ENCODE results near the gene GDPD1. TPM values are rescaled to one million over a fixed set of nuclear protein-coding genes. Genes with fewer than 3 reads are reported as not detected.
A peak's percentile ranks its signal among the peaks of the same experiment; 100 is the strongest.
"Not testable (repeated sequence)": the region's sequence is repeated elsewhere in the genome, so short reads cannot be mapped to it uniquely, and the experiment has no call there.

GDPD1 gene
- total RNA-seq, 1 donor from 2014 or later, result 3.9 TPM

DNA sequence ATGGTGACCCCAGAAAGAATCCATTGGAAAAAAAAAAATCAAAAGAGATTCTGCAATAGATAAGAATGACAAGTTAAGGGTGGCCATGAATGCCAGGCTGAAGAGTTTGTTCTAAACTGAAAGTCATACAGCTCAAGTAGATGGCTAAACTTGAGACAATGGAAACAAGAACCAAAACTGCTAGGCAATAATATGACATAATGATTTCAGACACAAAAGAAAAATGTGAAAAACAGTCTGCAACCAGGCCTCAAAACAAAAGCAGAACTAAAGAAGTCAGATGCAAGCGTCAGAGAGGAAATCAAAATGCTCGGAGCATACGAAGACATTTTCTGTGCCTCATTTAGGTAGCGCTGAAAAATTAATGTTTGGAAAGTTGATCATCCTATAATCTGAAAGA lies 56.7 kb downstream of the GDPD1 start:
- no peaks in the 10 kb centered on the region for H3K27me3 ChIP-seq
- peaks cover 3% of the 10 kb centered on the region for H3K4me1 ChIP-seq
- H3K27ac ChIP-seq, result peak overlapping the region; percentile 13
- DNase-seq, result no peak
- H3K36me3 ChIP-seq, result no peaks in the 10 kb centered on the region
- H3K4me3 ChIP-seq, result no peak overlapping the region
- intact Hi-C loops (cut with DNase I), result no loop called here
- TF ChIP-seq, protein P1, sequence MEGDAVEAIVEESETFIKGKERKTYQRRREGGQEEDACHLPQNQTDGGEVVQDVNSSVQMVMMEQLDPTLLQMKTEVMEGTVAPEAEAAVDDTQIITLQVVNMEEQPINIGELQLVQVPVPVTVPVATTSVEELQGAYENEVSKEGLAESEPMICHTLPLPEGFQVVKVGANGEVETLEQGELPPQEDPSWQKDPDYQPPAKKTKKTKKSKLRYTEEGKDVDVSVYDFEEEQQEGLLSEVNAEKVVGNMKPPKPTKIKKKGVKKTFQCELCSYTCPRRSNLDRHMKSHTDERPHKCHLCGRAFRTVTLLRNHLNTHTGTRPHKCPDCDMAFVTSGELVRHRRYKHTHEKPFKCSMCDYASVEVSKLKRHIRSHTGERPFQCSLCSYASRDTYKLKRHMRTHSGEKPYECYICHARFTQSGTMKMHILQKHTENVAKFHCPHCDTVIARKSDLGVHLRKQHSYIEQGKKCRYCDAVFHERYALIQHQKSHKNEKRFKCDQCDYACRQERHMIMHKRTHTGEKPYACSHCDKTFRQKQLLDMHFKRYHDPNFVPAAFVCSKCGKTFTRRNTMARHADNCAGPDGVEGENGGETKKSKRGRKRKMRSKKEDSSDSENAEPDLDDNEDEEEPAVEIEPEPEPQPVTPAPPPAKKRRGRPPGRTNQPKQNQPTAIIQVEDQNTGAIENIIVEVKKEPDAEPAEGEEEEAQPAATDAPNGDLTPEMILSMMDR (IDR thresholded peaks at IDR 0.05), result no peak
- no peaks in the 10 kb centered on the region for H3K9me3 ChIP-seq
- peak; percentile 69 for ATAC-seq

GRCh38 chr17:59278406-59278805 lies 58.1 kb downstream of the GDPD1 start:
- ATAC-seq (no peak), DNase-seq (no peak)
- Histone ChIP-seq H3K36me3 (no peaks in the 10 kb centered on the region), H3K4me1 (peaks cover 3% of the 10 kb centered on the region), H3K27me3 (no peaks in the 10 kb centered on the region), H3K4me3 (no peak overlapping the region), H3K9me3 (no peaks in the 10 kb centered on the region), H3K27ac (no peak overlapping the region)
- intact Hi-C loops (cut with DNase I), result no loop called here
- TF ChIP-seq, protein P1 (IDR thresholded peaks at IDR 0.05), result no peak

DNA sequence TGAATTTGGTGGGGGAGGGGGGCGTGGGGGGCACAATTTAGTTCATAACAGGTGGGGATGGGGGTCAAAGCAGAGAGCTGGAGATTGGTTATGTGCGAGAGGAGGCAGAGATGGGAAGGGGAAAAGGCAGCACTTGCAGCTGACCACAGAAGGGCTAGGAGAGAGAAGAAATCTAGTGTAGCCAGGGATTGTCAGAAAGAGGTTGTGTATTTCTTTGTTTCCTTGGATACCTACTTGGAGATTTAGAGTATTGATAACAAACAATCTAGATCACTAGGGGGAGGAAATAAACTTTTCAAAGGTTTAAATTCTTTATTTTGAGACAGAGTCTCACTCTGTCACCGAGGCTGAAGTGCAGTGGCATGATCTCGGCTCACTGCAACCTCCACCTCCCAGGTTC lies 64.0 kb downstream of the GDPD1 start:
- Histone ChIP-seq H3K4me3 (no peak overlapping the region), H3K36me3 (no peaks in the 10 kb centered on the region), H3K4me1 (no peaks in the 10 kb centered on the region), H3K9me3 (no peaks in the 10 kb centered on the region), H3K27ac (no peak overlapping the region), H3K27me3 (no peaks in the 10 kb centered on the region)
- no peak for ATAC-seq
- intact Hi-C loops (cut with DNase I), result no loop called here
- TF ChIP-seq, protein P1 (IDR thresholded peaks at IDR 0.05), result no peak
- no peak for DNase-seq

DNA sequence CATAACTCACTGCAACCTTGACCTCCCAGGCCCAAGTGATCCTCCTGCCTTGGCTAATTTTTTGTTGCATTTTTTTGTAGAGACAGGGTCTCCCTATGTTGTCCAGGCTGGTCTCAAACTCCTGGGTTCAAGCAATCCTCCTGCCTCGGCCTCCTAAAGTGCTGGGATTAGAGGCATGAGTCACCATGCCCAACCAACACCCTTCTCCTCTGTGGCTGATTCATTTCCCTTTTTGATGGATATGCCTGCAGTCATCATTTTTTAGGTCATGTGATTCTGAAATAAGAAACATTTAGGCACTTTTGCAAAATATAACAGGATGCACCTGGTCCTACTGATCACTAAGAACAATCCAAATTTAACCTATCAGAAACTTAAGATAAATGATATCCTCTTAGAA lies 67.1 kb downstream of the GDPD1 start:
- no peaks in the 10 kb centered on the region for H3K36me3 ChIP-seq
- intact Hi-C loops (cut with DNase I), result no loop called here
- ATAC-seq (peak; percentile 70), DNase-seq (no peak)
- H3K27me3 ChIP-seq, result no peaks in the 10 kb centered on the region
- TF ChIP-seq, protein P1 (IDR thresholded peaks at IDR 0.05), result no peak
- H3K27ac ChIP-seq, result no peak overlapping the region
- H3K4me3 ChIP-seq, result no peak overlapping the region
- H3K9me3 ChIP-seq, result no peaks in the 10 kb centered on the region
- peaks cover 9% of the 10 kb centered on the region for H3K4me1 ChIP-seq

DNA sequence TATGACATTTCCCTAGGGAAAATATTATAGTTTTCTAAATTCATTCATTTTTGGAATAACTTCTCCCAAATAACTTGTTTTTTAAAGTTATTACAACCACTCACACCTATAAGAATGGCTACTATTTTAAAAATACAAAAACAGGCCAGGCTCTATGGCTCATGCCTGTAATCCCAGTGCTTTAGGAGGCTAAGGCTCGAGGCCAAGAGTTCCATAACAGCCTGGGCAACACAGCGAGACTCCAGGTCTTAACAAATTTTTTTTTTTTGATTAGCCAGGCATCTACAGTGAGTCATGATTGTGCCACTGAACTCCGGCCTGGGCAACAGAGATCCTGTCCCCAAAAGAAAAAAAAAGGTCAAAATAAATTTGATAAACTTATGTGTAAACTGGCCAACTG lies 67.6 kb downstream of the GDPD1 start:
- no peaks in the 10 kb centered on the region for H3K27me3 ChIP-seq
- H3K36me3 ChIP-seq, result no peaks in the 10 kb centered on the region
- DNase-seq, result no peak
- no peak overlapping the region for H3K27ac ChIP-seq
- no peak overlapping the region for H3K4me3 ChIP-seq
- intact Hi-C loops (cut with DNase I), result no loop called here
- ATAC-seq, result no peak
- peaks cover 9% of the 10 kb centered on the region for H3K4me1 ChIP-seq
- TF ChIP-seq, protein P1 (IDR thresholded peaks at IDR 0.05), result no peak
- no peaks in the 10 kb centered on the region for H3K9me3 ChIP-seq

DNA sequence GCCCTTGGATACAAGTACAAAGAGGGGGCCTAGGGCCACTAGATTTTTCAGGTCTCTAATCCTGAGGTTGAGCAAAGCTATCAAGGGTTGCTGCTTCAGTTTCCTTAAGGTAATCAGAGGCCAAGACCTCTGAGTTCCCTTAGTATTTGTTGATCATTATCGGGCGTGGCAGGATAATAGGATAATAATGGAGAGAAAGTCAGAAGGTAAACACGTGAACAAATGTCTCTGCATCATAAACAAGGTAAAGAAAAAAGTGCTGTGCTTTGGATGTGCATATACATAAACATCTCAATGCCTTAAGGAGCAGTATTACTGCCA lies 69.6 kb downstream of the GDPD1 start:
- DNase-seq (no peak), ATAC-seq (no peak)
- Histone ChIP-seq H3K27me3 (no peaks in the 10 kb centered on the region), H3K36me3 (no peaks in the 10 kb centered on the region), H3K27ac (peak overlapping the region; percentile 58), H3K4me3 (no peak overlapping the region), H3K9me3 (no peaks in the 10 kb centered on the region), H3K4me1 (peaks cover 9% of the 10 kb centered on the region)
- TF ChIP-seq, protein P1 (IDR thresholded peaks at IDR 0.05), result no peak
- intact Hi-C loops (cut with DNase I), result no loop called here

- H3K4me1 ChIP-seq; H3K4me3 ChIP-seq; intact Hi-C loops (cut with DNase I); H3K27me3 ChIP-seq; H3K9me3 ChIP-seq; DNase-seq; H3K36me3 ChIP-seq: not testable (repeated sequence)
- H3K27ac ChIP-seq, result peak overlapping the region; percentile 58
- peak; percentile 66 for ATAC-seq
Measured at GRCh38 chr17:59290302-59290998, 70.1 kb downstream of the GDPD1 start.
